GM21390 (cell line): ENCODE measurements around the gene CNIH2.

Experiments used
- ATAC-seq: cut with Tn5 transposase; IDR thresholded peaks from one replicate; pipeline ENCODE4 v1.9.1; 2021; ENCODE audit not compliant: unreplicated experiment

Gene CNIH2

DNA sequence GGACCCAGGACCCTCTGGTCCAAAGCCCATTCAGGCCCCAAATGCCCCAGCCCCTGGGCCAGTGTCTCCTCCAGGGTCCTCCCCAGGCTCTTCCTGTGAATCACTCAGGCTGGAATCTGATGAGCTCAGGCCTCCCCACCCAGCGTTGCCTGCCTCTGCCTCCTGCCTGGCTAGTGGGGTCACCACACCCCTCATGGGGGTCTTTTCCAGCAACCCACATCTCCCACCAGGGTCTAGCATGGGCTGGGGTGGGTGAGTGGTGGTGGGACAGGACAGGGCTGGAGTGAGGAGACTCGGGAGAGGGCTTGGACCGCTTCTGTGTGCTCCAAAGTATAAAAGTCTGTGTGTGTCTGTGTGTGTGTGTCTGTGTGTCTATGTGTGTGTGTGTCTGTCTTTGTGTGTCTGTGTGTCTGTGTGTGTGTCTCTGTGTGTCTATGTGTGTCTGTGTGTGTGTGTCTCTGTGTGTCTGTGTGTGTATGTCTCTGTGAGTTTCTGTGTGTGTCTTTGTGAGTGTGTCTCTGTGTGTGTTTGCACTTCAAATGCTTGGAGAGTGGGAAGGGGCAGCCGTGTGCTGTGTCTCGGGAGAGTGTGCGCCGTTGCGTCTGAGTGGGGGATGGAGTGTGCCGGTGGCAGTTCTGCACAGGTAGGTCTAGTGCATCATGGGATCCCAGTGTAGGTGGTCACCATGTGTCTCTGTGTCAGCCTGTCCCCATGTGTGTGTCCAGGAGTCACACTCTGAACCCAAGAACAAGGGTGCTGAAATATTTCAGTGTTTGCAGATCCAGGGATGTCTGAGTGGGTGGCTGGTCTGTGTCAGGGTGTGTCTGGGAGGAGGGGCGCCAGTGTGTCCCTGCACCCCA is 49.4 kb downstream of the CNIH2 start:
- ATAC-seq = no peak

DNA sequence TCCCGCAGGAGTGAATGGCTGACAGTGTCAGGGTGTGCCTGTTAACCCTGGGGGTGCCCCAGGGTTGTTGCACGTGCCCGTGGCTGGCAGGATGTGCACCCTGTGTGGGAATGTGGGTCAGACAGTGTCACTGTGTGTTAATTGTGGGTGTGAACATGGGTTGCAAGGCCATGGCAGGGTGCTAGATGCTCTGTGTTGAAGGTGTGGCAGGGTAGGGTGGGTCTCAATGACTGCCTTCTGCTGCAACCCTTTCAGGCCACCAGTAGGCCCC is 50.0 kb downstream of the CNIH2 start:
- no peak for ATAC-seq

DNA sequence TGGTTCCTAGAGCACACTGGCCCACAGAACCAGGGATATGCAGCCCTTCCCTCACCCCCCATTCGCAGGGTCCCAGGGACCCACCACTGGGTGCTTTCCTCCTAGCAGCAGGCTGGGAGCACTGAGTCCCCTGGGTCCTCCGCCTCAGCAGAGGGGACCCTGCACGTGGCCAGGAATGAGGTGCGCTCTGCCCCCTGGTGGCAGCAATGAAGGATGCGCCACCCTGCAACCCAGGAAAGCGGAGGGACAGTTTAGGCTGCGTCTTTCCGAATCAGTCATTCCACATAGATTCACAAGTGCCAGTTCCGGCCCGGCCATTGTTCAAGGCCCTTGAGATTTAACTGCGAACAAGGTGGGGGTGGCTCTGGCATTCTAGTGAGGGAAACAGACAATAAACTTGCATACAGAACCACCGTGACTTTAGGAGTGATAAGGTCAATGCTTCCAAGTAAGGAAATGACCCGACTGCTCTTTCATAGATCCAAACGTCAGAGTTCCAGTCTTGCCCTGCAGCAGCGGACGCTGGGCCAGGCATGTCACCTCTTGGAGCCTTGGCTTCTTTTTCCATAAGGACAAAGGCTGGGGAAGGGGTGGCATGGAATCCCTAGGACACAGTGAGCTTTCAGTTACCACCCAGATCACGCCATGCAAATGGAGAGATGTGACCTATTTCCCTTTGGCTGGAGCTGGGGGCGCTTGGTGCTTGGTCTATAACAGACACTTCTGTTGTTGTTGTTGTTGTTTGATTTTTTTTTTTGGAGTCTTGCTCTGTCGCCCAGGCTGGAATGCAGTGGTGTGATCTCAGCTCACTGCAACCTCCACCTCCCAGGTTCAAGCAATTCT is 50.5 kb downstream of the CNIH2 start:
- ATAC-seq = no peak

DNA sequence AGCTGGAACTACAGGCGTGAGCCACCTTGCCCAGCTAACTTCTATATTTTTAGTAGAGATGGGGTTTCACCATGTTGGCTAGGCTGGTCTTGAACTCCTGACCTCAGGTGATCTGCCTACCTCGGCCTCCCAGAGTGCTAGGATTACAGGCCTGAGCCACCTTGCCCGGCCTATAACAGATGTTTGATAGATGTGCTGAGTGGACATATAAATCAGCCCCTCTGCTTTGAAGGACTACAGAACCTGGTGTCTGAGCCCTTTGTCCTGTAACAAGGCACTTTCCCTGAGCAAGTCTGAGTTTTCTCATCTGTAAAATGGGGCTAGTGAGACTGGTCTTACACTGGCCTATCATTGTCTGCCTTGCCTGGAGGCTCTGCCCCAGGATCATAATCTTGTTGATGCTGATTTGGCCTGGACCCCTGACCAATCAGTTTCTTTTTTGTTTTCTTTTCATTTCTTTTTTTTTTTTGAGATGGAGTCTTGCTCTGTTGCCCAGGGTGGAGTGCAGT is 51.2 kb downstream of the CNIH2 start:
- ATAC-seq = no peak

DNA sequence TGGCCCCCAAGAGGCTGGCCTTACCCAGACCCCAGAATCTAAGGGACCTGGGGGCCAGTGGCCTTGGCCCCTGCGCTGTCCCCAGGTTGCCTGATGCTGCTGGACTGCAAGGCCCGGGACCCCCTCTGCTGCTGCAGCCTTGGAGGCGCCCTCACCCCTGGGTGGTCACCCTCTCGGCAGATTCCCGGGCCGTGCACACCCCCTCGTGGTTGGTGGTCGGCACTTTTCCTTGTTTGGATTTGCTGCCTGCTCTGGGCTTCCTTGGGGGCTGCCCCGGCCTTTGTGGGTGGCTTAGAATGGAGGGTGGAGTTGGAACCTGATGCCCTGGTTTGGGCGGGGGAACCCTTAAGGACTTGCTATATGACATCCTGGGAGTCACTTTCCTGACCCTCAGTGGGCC is 53.0 kb downstream of the CNIH2 start:
- no peak for ATAC-seq

GRCh38 chr11:66331542-66332370 is 53.8 kb downstream of the CNIH2 start:
- no peak for ATAC-seq

GRCh38 chr11:66332371-66333219 is 54.6 kb downstream of the CNIH2 start:
- ATAC-seq = no peak

DNA sequence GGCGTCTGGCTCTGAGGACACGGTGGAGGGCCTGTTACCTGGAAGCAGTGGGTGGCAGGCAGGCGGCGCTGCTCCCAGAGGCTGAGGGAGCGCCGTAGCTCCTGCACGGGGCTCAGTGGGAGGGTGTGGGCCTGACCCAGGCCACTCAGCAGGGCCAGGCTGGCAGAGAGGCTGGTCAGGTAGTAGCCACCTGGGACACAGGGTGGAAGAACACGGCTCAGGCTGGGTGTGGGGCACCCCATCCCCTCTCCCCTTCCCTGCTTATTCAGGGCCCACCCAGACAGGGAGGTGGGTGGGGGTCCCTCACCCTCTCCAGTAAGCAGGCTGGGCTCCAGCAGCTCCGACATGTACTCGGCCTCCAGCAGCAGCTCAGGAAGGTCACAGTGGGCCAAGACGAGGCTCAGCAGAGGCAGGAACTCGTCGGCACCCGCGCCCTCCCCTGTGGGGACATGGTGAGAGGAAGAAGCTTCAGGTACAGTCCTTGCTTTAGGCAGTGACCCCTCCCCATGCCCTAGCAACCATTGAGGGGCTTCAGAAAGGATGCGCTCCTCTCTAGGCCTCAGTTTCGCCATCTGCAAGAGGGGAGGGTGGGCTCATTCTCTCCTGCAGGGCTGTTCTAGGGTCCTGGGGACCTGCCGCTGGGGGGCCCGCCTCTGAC is 55.4 kb downstream of the CNIH2 start:
- no peak for ATAC-seq
